G401.6 (cell line): Measurements from ENCODE around the gene CENPK.
"Not testable (repeated sequence)": the region's sequence is repeated elsewhere in the genome, so short reads cannot be mapped to it uniquely, and the experiment has no call there.

Experiments
- FAIRE-seq: peaks from 2 replicates; lab custom pipeline; 2012; peaks lifted over from hg19 to GRCh38; lab: Jason Lieb, UNC

CENPK gene

DNA sequence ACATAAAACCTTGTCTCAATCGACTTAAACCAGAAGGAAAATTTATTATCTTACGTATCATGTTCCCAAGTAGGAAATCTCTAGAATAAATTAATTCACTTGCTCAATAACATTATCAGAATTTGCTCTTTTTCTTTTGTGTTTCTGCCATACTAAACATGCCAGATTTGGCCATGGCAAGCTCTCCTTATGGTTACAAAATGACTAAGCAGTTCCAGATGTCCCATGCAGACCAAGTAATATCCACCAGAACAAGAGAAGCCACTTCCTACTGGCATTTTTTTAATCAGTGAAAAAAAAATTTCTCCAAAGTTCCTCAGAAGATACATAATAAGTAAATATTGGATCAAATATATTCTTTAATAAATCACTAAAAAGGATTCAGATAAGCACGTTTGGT is 56.0 kb downstream of the CENPK start:
- no peak for FAIRE-seq

DNA sequence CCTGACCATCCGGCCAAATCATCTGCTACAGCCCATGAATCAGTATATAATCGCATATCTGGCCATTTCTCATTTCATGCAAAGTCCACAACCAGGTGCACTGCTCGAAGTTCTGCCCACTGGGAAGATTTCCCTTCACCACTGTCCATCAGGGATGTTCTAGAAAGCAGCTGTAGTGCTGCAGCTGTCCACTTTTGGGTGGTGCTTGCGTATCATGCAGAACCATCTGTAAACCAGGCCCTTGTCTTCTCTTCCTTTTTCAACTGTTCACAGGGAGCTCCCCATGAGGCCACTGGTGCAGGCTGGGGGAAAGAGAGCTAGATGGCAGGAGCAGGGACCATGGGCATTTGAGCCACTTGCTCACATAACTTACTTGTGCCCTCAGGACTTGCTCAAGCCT is 73.8 kb downstream of the CENPK start:
- no peak for FAIRE-seq

DNA sequence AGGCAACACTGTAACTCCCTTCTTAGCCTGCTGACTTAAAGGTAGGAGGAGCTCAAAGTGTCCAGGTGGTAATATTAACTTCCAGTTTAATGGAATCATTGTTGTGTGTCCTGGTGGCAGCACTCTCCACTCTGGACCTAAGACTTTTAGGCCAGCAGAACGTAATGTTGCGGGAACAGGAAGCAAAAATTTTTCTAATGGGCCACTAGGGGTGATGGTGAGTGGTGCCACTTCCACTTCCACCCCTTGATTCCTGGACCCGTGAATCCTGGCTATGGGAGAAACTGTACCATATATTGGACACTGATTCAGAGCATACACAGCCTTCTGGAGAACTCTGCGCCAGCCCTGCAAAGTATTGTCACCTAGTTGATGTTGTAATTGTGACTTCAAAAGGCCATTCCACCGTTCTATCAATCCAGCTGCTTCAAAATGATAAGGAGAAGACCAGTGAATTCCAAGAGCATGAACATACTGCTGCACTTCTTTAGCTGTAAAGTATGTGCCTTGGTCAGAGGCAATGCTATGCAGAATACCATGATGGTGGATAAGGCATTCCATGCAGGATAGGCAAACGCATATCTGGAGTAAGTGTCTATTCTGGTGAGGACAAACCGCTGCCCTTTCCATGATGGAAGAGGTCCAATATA is 74.8 kb downstream of the CENPK start:
- not testable (repeated sequence) for FAIRE-seq

DNA sequence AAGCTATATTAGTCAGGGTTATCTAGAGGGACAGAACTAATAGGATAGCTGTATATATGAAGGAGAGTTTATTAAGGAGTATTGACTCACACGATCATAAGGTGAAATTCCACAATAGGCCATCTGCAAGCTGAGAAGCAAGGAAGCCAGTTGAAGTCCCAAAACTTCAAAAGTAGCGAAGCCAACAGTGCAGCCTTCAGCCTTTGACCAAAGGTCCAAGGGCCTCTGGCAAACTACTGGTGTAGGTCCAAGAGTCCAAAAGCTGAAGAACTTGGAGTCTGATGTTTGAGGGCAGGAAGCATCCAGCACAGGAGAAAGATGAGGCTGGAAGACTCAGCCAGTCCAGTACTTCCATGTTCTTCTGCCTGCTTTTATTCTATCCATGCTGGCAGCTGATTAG is 76.2 kb downstream of the CENPK start:
- not testable (repeated sequence) for FAIRE-seq

DNA sequence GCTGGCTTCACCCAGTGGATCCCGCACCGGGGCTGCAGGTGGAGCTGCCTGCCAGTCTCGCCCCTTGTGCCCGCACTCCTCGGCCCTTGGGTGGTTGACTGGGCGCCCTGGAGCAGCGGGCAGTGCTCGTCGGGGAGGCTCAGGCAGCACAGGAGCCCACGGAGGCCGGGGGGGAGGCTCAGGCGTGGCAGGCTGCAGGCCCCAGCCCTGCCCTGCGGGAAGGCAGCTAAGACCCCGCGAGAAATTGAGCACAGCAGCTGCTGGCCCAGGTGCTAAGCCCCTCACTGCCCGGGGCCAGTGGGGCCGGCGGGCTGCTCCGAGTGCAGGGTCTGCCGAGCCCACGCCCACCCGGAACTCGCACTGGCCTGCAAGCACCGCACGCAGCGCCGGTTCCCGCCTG is 77.6 kb downstream of the CENPK start:
- FAIRE-seq: no peak

DNA sequence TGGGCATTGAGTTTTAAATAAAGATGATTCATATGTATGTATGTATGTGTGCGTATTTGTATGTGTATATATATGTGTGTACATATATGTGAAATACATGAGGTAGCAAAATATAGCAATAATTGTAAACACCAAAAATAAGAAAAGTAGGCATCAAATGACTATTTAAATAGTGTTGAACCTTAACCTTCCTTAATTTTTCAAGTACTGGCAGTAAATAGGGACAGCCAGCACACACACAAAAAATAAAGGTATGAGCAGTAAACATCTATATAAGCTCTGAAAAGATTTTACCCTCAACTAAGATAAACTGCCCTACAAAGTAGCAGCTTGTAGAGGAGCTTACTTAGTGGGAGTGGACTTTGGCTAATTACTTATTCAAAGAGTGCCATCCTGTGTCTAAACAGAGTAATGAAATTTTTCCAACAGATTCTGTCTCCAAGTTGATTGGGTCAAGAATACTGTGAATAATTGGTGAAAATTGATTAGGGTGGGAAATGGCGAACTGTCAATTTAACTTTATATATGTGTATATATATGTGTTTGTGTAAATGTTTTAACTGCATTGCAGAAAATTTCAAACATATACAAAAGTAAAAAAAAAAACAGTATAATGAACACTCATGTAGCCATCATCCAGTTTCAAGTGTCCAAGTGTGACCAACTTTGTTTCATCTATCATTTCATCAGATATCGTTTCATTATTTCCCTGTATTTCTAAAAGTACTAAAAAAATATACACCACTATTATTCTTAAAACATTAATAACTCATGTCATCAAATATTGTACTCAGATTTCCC is 79.2 kb downstream of the CENPK start:
- peak; percentile 85 for FAIRE-seq

DNA sequence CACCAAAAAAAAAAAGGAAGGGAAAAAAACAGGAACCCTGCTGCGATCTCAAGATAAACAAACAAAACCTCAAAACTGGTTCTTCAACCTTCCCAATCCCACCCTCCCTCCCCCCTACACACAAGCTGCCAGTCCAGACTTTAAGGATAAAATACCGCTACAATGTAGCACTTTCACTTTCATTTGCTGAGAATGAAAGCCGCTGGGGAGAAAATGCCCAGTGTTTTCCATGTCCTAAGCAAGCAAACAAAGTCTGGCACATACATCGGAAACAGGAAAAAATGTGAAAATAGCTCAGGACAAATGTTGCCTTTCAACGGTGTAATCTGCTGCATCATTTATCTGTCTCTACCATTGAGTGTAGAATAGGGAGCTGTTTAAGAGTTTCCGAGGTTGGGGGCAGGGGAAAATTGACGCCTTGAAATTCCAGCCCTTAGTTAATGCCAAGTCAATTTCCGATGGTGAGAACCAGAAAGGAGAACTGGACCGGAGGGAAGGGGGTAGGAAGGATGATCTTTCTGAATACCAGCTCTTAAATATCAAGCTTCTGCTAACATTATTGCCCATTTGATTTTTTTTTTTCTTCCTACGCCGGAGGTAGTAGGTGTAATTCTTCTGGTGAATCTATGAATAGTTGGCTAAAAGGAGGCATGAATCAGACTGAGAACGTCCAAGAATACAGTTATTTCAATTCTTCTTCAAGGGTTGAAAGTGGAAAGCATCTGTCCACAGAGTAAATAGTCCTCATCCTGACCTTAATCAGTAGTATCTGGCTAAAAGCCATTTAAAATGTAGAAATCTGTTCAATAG is 80.0 kb downstream of the CENPK start:
- FAIRE-seq: no peak

DNA sequence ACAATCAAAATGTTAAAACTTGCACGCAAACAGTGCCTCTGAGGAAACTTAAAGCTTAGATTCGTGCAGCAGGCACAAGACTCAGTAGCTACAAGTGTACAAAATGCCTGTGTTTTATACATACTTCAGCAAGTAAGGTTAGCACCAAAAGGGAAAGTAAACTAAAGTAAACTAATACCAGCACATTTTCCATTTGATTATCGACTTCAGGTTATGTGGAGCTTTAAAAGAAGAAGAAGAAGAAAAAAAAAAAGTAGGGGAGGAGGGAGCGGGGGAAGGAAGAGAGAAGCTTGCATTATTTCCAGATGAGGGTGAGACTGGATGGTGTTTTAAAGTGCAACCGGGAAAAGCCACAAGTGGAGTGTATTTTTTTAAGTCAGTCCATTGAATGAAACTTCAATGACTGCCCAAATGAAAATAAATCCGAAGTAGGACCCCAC is 80.7 kb downstream of the CENPK start:
- FAIRE-seq: no peak

DNA sequence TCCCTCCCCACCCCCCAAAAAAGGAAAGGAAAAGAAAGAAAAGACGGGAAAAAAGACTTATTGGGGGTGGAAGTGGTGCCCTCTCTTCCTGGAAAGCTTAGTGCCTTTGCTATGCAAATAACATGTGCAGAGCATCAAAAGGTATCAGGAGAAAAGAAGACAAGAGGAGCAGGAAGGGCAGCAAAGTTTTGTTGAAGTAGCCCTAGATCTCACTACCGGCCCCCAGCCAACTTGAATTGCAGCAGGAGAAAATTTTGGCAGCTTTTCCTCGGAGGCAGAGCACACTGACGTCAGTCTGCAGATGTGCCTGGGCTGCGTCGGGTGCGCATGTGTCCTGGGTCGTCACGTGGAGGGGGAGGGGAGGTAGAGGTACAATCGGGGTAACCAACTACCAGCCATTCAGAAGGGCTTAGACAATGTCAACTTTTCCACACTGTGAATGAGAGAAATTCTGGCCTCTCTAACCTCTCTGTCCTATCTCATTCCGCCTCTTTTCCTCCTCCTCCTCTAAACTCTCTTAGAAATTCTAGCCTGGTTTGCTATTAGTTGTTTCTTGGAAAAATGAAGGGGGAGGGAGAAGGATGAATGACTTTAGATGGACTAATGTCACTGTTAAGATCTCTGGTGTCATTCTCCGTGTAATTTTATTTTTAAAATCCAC is 81.2 kb downstream of the CENPK start, which contains the start of gene ADAMTS6:
Gene ADAMTS6 (minus strand): TSS at position 286 of the 661 bp plus-strand sequence. CDS start 8,247 bp downstream, outside the sequence.
- no peak for FAIRE-seq

DNA sequence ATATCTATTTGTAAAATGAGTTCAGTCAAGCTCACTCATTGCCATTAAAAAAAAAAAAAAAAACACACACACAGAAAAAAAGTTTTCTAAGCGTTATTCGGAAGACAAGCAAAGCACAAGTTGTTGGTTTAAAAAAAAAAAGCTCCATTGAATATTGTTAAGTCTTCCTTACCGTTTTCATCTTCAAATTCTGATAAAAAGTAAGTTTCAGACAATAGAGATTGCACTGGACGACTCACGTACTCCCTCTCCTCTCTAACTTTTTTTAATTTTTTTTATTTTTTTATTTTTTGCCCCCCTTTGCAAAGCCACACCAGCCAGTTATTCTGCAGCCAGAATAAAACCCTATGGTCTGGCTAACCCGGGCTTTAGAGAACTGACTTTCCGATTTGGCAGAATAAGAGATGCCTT is 81.8 kb downstream of the CENPK start:
- no peak for FAIRE-seq

DNA sequence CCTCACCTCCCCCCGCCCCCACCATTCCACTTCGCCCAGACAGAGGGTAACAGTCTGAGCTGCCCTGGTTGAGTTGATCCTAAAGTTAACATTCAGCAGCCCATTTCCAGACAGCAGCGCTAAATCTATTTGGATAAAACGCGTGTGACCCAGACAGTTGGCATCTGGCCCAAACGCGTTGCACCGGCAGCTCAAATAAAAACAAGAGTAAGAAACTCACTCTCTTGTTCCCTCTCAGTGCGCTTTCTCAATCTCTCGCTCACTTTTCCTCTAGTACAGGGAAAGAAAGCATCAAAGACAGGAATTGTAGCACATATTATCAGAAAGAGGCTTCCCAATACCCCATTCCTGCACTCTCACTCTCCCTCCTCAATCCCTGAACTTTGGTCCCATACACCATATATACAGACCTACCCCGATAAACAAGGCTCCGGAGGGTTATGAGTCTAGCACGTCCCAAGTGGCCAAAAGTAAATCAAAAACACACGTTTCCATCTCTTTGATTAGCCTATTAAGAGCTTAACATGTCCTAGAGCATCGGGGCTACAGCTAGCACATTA is 82.6 kb downstream of the CENPK start:
- FAIRE-seq: no peak

DNA sequence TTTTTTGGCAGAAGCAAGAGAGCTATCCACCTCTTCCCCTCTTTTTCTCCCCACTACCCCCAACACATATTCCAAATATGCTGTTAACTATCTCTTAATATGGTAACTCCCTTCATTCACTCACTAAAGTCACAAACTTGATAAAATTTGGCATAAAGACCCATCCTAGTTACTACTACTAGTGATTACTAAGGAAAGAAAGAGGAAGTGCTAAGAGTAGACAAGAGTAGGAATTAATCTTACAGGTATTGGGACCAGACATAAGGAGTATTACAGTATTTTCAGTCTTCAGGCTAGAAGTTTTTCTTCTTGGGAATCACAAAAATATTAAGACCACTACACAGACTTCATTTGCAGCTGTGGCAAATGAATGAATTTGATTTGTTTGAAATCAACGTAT is 83.4 kb downstream of the CENPK start:
- FAIRE-seq: no peak

DNA sequence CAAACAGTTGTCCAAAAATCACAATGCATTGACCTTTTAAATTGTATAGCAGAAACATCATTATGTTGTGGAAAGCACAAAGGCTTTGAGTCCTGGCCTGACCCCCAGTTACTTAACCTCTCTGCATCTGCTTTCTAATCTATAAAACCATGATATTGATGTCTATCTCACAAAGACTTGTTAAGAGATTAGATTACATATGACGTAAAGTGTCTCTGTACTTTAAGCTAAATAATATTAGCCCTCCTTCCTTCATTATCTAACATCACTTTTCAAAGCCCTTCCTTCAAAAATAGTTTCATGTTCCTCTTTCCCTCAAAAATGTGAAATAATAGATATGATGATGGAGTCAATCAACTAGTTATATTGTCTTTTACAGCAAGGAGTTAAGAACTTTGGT is 84.6 kb downstream of the CENPK start:
- no peak for FAIRE-seq

DNA sequence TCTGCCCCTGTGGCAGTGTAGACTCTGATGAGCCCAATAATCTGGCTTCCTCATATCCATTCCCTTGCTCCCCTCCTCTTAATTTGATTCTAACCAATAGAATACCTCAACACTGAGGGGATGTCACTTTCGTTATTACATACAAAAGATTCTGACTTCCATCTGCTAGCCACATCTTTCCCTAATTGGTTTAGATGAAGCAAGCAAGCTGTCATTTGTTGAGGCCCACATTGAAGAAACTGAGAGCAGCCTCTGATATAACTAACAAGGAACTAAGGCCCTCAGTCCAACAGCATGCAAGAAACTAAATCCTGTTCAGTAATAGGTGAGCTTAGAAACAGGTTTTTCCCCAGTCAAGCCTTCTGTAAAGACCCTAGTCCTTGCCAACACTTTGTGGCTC is 87.1 kb downstream of the CENPK start:
- no peak for FAIRE-seq

DNA sequence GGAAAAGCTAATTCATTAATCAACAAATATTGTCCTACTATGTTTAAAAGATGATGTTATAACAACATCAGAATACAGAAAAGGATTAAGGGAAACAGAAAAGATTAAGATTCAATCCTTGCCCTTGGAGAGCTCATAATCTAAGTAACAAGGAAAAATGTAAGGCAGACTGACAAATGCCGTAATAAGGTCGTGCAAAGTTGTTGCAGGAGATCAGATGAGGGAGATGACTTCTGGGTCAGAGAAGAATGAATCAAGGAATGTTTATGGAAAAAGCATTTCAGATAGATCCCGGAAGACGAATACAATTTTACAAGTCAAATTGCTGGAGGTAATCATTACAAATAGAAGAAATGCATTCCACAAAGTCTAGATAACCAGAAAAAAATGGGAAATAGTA is 87.6 kb downstream of the CENPK start:
- FAIRE-seq: no peak

DNA sequence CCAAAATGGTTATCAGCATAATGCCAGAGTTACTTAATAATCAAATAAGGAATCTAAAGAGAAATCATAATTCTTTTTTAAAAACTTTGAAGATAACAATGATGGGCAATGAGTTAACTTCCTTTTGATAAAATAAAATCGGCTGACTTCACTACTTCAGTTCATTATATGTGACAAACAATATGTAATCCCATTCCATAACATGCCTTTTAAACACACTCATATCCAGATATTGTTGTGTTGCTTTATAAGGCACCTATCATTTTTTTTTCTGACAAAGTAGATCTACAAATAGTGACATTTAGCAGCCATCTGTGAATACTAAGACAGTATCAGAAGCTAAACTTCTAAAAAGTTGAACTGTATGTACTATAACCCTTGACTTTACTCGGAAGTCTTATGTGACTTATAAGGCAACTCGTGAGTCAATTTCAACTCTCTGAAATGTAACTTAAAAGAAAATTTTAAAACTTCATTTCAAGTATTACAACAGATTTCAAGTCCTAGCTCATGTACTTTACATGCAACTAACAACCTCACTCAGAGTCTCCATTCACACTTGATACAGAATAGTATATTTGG is 88.7 kb downstream of the CENPK start:
- FAIRE-seq: no peak

DNA sequence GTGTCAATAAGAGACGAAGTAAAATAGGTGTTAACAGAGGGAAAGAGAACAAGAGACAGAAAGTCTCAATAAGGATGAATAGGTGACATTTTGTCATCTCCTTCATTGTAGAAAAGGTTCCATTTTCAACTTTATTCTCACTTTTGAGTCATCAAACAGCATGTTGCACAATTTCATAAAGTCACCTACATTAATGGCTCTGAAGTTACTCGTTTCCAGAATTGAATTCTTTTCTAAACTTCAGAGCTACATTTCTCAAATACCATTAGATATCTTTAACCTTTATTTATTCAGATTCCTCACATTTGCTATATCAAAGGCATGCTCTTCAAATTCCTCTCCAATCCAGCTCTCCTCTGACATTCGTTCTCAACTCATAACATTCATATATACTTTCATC is 94.3 kb downstream of the CENPK start:
- FAIRE-seq: no peak
